Liver (tissue), 9 donors: ENCODE results near the gene PDK2. TPM values are rescaled to one million over a fixed set of nuclear protein-coding genes. Genes with fewer than 3 reads are reported as not detected.

Experiments used
- DNase-seq: peaks from one replicate; pipeline ENCODE4 v3.0.0-alpha.2; 2017; ENCODE audit warnings: low spot score
- H3K27ac ChIP-seq, 2 donors: one replicate each; pipeline ENCODE4 v1.7.0; 2013; ENCODE audit warnings: inconsistent platforms in 2 of 2, low read length in 2 of 2, control low read depth in 1 of 2, low read depth in 1 of 2, mild to moderate bottlenecking in 1 of 2
- H3K27me3 ChIP-seq, 4 donors: one replicate each; pipeline versions ENCODE4 v1.6.1 to v1.7.0; 2013; ENCODE audit warnings: low read length in 3 of 4, inconsistent platforms in 1 of 4, mild to moderate bottlenecking in 1 of 4, moderate library complexity in 1 of 4; ENCODE audit not compliant: control insufficient read depth in 4 of 4, insufficient read depth in 4 of 4
- H3K36me3 ChIP-seq, 4 donors: one replicate each; pipeline versions ENCODE4 v1.6.1 to v1.7.0; 2013; ENCODE audit warnings: low read length in 3 of 4, mild to moderate bottlenecking in 3 of 4, low read depth in 1 of 4, moderate library complexity in 1 of 4; ENCODE audit not compliant: control insufficient read depth in 4 of 4, insufficient read depth in 3 of 4
- H3K4me1 ChIP-seq, 4 donors: one replicate each; pipeline versions ENCODE4 v1.6.1 to v1.7.0; 2013; ENCODE audit warnings: low read length in 3 of 4, mild to moderate bottlenecking in 3 of 4, moderate library complexity in 1 of 4; ENCODE audit not compliant: control insufficient read depth in 4 of 4, insufficient read depth in 4 of 4
- H3K4me3 ChIP-seq, 3 donors: one replicate each; pipeline versions ENCODE4 v1.6.1 to v1.7.0; 2013; ENCODE audit warnings: low read length in 3 of 3, control low read depth in 1 of 3, low read depth in 1 of 3, mild to moderate bottlenecking in 1 of 3
- H3K9ac ChIP-seq, 2 donors: one replicate each; pipeline ENCODE4 v1.7.0; 2013; ENCODE audit warnings: low read length in 2 of 2, mild to moderate bottlenecking in 2 of 2, moderate library complexity in 2 of 2, control low read depth in 1 of 2, low read depth in 1 of 2
- H3K9me3 ChIP-seq, 4 donors: one replicate each; pipeline versions ENCODE4 v1.6.1 to v1.7.0; 2013; ENCODE audit warnings: low read length in 3 of 4; ENCODE audit not compliant: control insufficient read depth in 4 of 4
- EGR1 ChIP-seq, 2 donors: IDR thresholded peaks; 2 replicates each; pipeline ENCODE4 v1.6.1; 2016 to 2018; ENCODE audit warnings: antibody characterized with exemption in 2 of 2, low read depth in 2 of 2
- FOXA1 ChIP-seq: IDR thresholded peaks from 2 replicates; pipeline ENCODE4 v1.6.1; 2016; ENCODE audit warnings: antibody characterized with exemption
- FOXA2 ChIP-seq: IDR thresholded peaks from 2 replicates; pipeline ENCODE4 v1.6.1; 2016; ENCODE audit warnings: antibody characterized with exemption
- GABPA ChIP-seq, 2 donors: IDR thresholded peaks in 1 of 2; conservative IDR thresholded peaks in 1 of 2; 2 replicates each; pipeline ENCODE4 v1.6.1; 2016; ENCODE audit warnings: antibody characterized with exemption in 2 of 2, mild to moderate bottlenecking in 1 of 2, moderate library complexity in 1 of 2
- HNF4A ChIP-seq, 2 donors: conservative IDR thresholded peaks; 2 replicates each; pipeline ENCODE4 v1.6.1; 2016; ENCODE audit warnings: antibody characterized with exemption in 2 of 2, mild to moderate bottlenecking in 2 of 2
- HNF4G ChIP-seq: IDR thresholded peaks from 2 replicates; pipeline ENCODE4 v1.6.1; 2016; ENCODE audit warnings: antibody characterized with exemption
- JUND ChIP-seq, 2 donors: IDR thresholded peaks; 2 replicates each; pipeline ENCODE4 v1.6.1; 2016; ENCODE audit warnings: antibody characterized with exemption in 2 of 2
- NR2F2 ChIP-seq: IDR thresholded peaks from 2 replicates; pipeline ENCODE4 v1.6.1; 2016; ENCODE audit warnings: antibody characterized with exemption
- RAD21 ChIP-seq, 2 donors: IDR thresholded peaks; 2 replicates each; pipeline ENCODE4 v1.6.1; 2016; ENCODE audit warnings: antibody characterized with exemption in 2 of 2, mild to moderate bottlenecking in 2 of 2
- RXRA ChIP-seq, 2 donors: IDR thresholded peaks; 2 replicates each; pipeline ENCODE4 v1.6.1; 2017 to 2018; ENCODE audit warnings: antibody characterized with exemption in 2 of 2, mild to moderate bottlenecking in 1 of 2
- SP1 ChIP-seq: IDR thresholded peaks from 2 replicates; pipeline ENCODE4 v1.6.1; 2018; ENCODE audit warnings: antibody characterized with exemption, mild to moderate bottlenecking
- TAF1 ChIP-seq: conservative IDR thresholded peaks from 2 replicates; pipeline ENCODE4 v1.6.1; 2016; ENCODE audit warnings: antibody characterized with exemption, mild to moderate bottlenecking
- YY1 ChIP-seq: IDR thresholded peaks from 2 replicates; pipeline ENCODE4 v1.6.1; 2016; ENCODE audit warnings: antibody characterized with exemption, mild to moderate bottlenecking
- WGBS: extraction: QIAGEN DNeasy Blood & Tissue Kit; methylation state at CpG from one replicate; pipeline ENCODE4 v1.1.7; 2013; 5-methylcytosine and 5-hydroxymethylcytosine counted together
- polyA plus RNA-seq, 2 donors: library from polyadenylated mRNA; stranded (reverse) in 1 of 2; unstranded in 1 of 2; fragments of 200-250 nt in 1 of 2; fragments of >200 nt in 1 of 2; fragmentation: Nextera tagmentation in 1 of 2; extraction: Ambion mirVana in 1 of 2; gene quantifications; one replicate each; pipeline versions ENCODE4 v1.2.1 to v1.2.3, GENCODE V29; 2013 to 2015
- total RNA-seq, 2 donors: library from RNA; depleted of rRNA; stranded (reverse); fragments of >200 nt; gene quantifications; one replicate each; pipeline ENCODE4 v1.2.3, GENCODE V29; 2014
- TF ChIP-seq, protein P1 (sequence below): fragments of 150-350 bp; IDR thresholded peaks from 2 replicates; pipeline ENCODE4 v1.5.1; 2017; ENCODE audit warnings: improper control_type of control experiment, low read depth, low read length; ENCODE audit not compliant: missing input control
- TF ChIP-seq, protein P2 (sequence below): IDR thresholded peaks from 2 replicates; pipeline ENCODE4 v1.6.1; 2016; ENCODE audit warnings: antibody characterized with exemption
- TF ChIP-seq, protein P3 (sequence below): IDR thresholded peaks from 2 replicates; pipeline ENCODE4 v1.6.1; 2016; ENCODE audit warnings: antibody characterized with exemption, mild to moderate bottlenecking
- TF ChIP-seq, protein P4 (sequence below): IDR thresholded peaks from 2 replicates; pipeline ENCODE4 v1.6.1; 2016; ENCODE audit warnings: antibody characterized with exemption
- TF ChIP-seq, protein P5 (sequence below): IDR thresholded peaks from 2 replicates; pipeline ENCODE4 v1.6.1; 2016; ENCODE audit warnings: antibody characterized with exemption
- donor health status: healthy.
- donor health status: healthy.
- donor health status: healthy.
- donor health status: healthy.
- donor health status: healthy.

PDK2 gene
- total and polyA plus RNA-seq, 4 donors: 8.6 to 36.6 (median 28.5) TPM

DNA sequence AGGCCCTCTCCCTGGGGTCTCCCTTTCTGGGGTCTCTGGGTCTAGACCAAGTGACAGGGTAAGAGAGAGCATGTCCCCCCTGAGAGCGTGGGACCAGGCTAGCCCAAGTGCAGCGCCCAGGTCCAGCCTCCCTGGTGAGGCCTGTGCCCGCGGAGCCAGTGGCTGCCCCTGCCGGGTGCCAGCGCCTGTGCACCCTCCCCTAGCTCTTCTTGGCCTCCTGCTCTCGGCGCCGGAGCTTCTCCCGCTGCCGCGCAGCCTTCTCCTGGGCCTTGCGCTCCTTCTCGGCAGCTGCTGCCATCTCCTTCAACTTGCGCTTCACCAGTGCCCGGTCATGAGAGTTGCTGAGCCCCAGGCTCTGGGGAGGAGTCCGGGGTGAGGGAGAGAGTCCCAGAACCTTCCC is 17.5 kb downstream of the PDK2 start:
- H3K9ac ChIP-seq: no peak overlapping the region

DNA sequence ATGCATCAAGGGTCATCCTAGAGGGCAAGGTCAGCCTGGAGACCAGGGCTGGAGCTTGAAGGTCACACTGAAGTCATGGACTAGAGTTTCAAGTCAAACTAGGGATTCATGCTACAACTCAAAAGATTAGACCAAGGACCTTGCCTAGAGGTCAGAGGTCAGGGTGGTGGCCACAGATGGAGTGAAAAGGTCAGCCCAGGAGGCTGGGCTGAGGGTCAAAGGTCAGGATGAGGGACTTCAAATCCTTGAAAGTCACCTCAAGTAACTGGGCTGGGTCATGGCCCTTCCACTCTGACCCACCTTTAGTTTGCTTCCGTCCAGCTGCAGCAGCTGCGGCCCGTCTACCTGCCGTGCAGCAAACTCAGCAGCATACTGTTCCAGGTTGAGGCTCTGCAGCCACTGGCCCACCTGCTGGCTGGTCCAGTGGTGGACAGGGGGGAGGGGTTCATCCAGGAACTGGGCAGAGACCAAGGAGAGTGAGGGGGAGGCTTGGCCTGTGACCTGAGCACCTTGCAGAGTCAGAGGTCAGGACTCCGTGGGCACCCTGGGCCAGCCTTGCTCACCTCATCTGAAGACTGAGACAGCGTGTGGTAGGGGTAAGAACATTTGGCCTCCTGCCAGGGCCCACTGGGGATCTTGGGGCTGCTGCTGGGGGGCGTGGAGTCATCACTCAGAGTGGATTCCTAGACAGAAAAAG is 18.6 kb downstream of the PDK2 start:
- Histone ChIP-seq H3K4me3 (no peak overlapping the region), H3K36me3 (peaks cover 5 to 15% (median 6%) of the 10 kb centered on the region in 4 donors), H3K27ac (no peak overlapping the region), H3K4me1 (peaks cover 6 to 24% (median 15%) of the 10 kb centered on the region in 4 donors), H3K9me3 (no peaks in the 10 kb centered on the region), H3K9ac (no peak overlapping the region), H3K27me3 (no peaks in the 10 kb centered on the region)
- 79% methylated on average over 7 of the region's 7 CpGs for WGBS
- DNase-seq: no peak
- no peak for TF ChIP-seq RAD21 (IDR thresholded peaks at IDR 0.05)
- no peak for TF ChIP-seq YY1
- no peak for TF ChIP-seq SP1
- TF ChIP-seq, protein P1, sequence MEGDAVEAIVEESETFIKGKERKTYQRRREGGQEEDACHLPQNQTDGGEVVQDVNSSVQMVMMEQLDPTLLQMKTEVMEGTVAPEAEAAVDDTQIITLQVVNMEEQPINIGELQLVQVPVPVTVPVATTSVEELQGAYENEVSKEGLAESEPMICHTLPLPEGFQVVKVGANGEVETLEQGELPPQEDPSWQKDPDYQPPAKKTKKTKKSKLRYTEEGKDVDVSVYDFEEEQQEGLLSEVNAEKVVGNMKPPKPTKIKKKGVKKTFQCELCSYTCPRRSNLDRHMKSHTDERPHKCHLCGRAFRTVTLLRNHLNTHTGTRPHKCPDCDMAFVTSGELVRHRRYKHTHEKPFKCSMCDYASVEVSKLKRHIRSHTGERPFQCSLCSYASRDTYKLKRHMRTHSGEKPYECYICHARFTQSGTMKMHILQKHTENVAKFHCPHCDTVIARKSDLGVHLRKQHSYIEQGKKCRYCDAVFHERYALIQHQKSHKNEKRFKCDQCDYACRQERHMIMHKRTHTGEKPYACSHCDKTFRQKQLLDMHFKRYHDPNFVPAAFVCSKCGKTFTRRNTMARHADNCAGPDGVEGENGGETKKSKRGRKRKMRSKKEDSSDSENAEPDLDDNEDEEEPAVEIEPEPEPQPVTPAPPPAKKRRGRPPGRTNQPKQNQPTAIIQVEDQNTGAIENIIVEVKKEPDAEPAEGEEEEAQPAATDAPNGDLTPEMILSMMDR: no peak
- TF ChIP-seq HNF4G: no peak
- TF ChIP-seq HNF4A (conservative IDR thresholded peaks at IDR 0.05): peak in 1 of 2 donors; percentile 17
- no peak for TF ChIP-seq GABPA (IDR thresholded peaks at IDR 0.05 in 1 of 2, conservative IDR thresholded peaks at IDR 0.05 in 1 of 2)
- TF ChIP-seq EGR1 (IDR thresholded peaks at IDR 0.05; ENCODE audit: low read depth in 2 of 2): no peak
- peak in 1 of 2 donors; percentile 47 for TF ChIP-seq RXRA (IDR thresholded peaks at IDR 0.05)
- no peak for TF ChIP-seq FOXA1
- TF ChIP-seq, protein P2, sequence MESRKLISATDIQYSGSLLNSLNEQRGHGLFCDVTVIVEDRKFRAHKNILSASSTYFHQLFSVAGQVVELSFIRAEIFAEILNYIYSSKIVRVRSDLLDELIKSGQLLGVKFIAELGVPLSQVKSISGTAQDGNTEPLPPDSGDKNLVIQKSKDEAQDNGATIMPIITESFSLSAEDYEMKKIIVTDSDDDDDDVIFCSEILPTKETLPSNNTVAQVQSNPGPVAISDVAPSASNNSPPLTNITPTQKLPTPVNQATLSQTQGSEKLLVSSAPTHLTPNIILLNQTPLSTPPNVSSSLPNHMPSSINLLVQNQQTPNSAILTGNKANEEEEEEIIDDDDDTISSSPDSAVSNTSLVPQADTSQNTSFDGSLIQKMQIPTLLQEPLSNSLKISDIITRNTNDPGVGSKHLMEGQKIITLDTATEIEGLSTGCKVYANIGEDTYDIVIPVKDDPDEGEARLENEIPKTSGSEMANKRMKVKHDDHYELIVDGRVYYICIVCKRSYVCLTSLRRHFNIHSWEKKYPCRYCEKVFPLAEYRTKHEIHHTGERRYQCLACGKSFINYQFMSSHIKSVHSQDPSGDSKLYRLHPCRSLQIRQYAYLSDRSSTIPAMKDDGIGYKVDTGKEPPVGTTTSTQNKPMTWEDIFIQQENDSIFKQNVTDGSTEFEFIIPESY: no peak
- TF ChIP-seq FOXA2: no peak
- TF ChIP-seq JUND (IDR thresholded peaks at IDR 0.05): no peak
- TF ChIP-seq, protein P3, sequence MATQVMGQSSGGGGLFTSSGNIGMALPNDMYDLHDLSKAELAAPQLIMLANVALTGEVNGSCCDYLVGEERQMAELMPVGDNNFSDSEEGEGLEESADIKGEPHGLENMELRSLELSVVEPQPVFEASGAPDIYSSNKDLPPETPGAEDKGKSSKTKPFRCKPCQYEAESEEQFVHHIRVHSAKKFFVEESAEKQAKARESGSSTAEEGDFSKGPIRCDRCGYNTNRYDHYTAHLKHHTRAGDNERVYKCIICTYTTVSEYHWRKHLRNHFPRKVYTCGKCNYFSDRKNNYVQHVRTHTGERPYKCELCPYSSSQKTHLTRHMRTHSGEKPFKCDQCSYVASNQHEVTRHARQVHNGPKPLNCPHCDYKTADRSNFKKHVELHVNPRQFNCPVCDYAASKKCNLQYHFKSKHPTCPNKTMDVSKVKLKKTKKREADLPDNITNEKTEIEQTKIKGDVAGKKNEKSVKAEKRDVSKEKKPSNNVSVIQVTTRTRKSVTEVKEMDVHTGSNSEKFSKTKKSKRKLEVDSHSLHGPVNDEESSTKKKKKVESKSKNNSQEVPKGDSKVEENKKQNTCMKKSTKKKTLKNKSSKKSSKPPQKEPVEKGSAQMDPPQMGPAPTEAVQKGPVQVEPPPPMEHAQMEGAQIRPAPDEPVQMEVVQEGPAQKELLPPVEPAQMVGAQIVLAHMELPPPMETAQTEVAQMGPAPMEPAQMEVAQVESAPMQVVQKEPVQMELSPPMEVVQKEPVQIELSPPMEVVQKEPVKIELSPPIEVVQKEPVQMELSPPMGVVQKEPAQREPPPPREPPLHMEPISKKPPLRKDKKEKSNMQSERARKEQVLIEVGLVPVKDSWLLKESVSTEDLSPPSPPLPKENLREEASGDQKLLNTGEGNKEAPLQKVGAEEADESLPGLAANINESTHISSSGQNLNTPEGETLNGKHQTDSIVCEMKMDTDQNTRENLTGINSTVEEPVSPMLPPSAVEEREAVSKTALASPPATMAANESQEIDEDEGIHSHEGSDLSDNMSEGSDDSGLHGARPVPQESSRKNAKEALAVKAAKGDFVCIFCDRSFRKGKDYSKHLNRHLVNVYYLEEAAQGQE: no peak
- TF ChIP-seq TAF1: no peak
- peak; percentile 95 for TF ChIP-seq NR2F2
- TF ChIP-seq, protein P4, sequence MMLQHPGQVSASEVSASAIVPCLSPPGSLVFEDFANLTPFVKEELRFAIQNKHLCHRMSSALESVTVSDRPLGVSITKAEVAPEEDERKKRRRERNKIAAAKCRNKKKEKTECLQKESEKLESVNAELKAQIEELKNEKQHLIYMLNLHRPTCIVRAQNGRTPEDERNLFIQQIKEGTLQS: no peak
- TF ChIP-seq, protein P5, sequence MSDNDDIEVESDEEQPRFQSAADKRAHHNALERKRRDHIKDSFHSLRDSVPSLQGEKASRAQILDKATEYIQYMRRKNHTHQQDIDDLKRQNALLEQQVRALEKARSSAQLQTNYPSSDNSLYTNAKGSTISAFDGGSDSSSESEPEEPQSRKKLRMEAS: no peak

More for the DNA sequence above, 17.5 kb downstream of the PDK2 start:
- no peak overlapping the region for H3K4me3 ChIP-seq
- H3K9me3 ChIP-seq: no peaks in the 10 kb centered on the region
- H3K36me3 ChIP-seq: peaks cover 5 to 23% (median 11%) of the 10 kb centered on the region in 4 donors
- no peak for DNase-seq
- no peaks in the 10 kb centered on the region for H3K27me3 ChIP-seq
- peaks cover 6 to 23% (median 14%) of the 10 kb centered on the region in 4 donors for H3K4me1 ChIP-seq
- WGBS: 87% methylated on average over 17 of the region's 17 CpGs
- TF ChIP-seq RXRA (IDR thresholded peaks at IDR 0.05): no peak
- no peak for TF ChIP-seq HNF4G
- peak overlapping the region; percentile 74 for H3K27ac ChIP-seq
